Tibial artery (tissue), 4 donors: ENCODE measurements around the gene ZBTB18.

Experiments
- DNase-seq, 2 donors: peaks; one replicate each; pipeline ENCODE4 v3.0.0-alpha.2; 2019
- H3K27ac ChIP-seq, 2 donors: fragments of 200-600 bp; sonication (generic) in 1 of 2; 1 replicate in 1 of 2; 2 replicates in 1 of 2; pipeline ENCODE4 v1.5.1; 2018 to 2019; ENCODE audit warnings: mild to moderate bottlenecking in 1 of 2
- H3K27me3 ChIP-seq, 2 donors: fragments of 200-600 bp; sonication (generic) in 1 of 2; one replicate each; pipeline versions ENCODE4 v1.5.1 to v1.6.0; 2016 to 2019
- H3K36me3 ChIP-seq, 3 donors: fragments of 200-600 bp; sonication (generic) in 2 of 3; one replicate each; pipeline ENCODE4 v1.5.1; 2016 to 2019; ENCODE audit warnings: mild to moderate bottlenecking in 2 of 3
- H3K4me1 ChIP-seq, 4 donors: fragments of 200-600 bp; sonication (generic) in 2 of 4; 1 replicate in 3 of 4; 2 replicates in 1 of 4; pipeline ENCODE4 v1.5.1; 2016 to 2019
- H3K4me3 ChIP-seq, 2 donors: fragments of 200-600 bp; sonication (generic) in 1 of 2; 1 replicate in 1 of 2; 2 replicates in 1 of 2; pipeline ENCODE4 v1.5.1; 2018 to 2019; ENCODE audit warnings: mild to moderate bottlenecking in 2 of 2
- H3K9me3 ChIP-seq, 3 donors: fragments of 200-600 bp; sonication (generic) in 1 of 3; one replicate each; pipeline ENCODE4 v1.5.1; 2016 to 2019
- CTCF ChIP-seq, 2 experiments: fragments of 200-600 bp in 1 of 2; fragments of 450-650 bp in 1 of 2; IDR thresholded peaks; one replicate each; pipeline ENCODE4 v1.5.1; 2017 to 2019; ENCODE audit warnings: antibody characterized with exemption in 2 of 2, mild to moderate bottlenecking in 1 of 2, moderate library complexity in 1 of 2
- intact Hi-C: fragments of 100-400 bp; cut with DNase I; formaldehyde crosslinking; loops from one replicate; pipeline ENCODE4 v1.15.0; 2023; ENCODE audit warnings: low total_unique reads

Gene ZBTB18

GRCh38 chr1:244056577-244056976 is 5.5 kb downstream of the ZBTB18 start:
- H3K27ac ChIP-seq = peak overlapping the region in 1 of 2 donors; percentile 27
- H3K4me3 ChIP-seq = no peak overlapping the region
- peaks cover 0 to 33% (median 2%) of the 10 kb centered on the region in 4 donors for H3K4me1 ChIP-seq
- H3K9me3 ChIP-seq = no peaks in the 10 kb centered on the region
- peaks cover 7 to 23% (median 12%) of the 10 kb centered on the region in 3 donors for H3K36me3 ChIP-seq
- intact Hi-C loops = loop anchor here (10.0 kb wide), 1 partner anchor 218 kb away; no protein-coding TSS in a partner anchor
- TF ChIP-seq CTCF (IDR thresholded peaks at IDR 0.05) = no peak
- DNase-seq = no peak
- H3K27me3 ChIP-seq = no peaks in the 10 kb centered on the region

- H3K9me3 ChIP-seq = no peaks in the 10 kb centered on the region
- peaks cover 0 to 22% (median 0%) of the 10 kb centered on the region in 4 donors for H3K4me1 ChIP-seq
- intact Hi-C loops = loop anchor here (10.0 kb wide), 1 partner anchor 217 kb away; no protein-coding TSS in a partner anchor
- no peak for DNase-seq
- H3K27me3 ChIP-seq = no peaks in the 10 kb centered on the region
- no peak overlapping the region for H3K27ac ChIP-seq
- no peak for TF ChIP-seq CTCF (IDR thresholded peaks at IDR 0.05)
- H3K36me3 ChIP-seq = peaks cover 7 to 23% (median 12%) of the 10 kb centered on the region in 3 donors
- no peak overlapping the region for H3K4me3 ChIP-seq
These were observed 6.6 kb downstream of the ZBTB18 start for GRCh38 chr1:244057474-244058385.

GRCh38 chr1:244060117-244060516 is 9.0 kb downstream of the ZBTB18 start:
- Histone ChIP-seq H3K4me1 (peaks cover 0 to 16% (median 0%) of the 10 kb centered on the region in 4 donors), H3K4me3 (no peak overlapping the region), H3K27ac (no peak overlapping the region), H3K36me3 (peaks cover 0 to 9% (median 2%) of the 10 kb centered on the region in 3 donors), H3K9me3 (no peaks in the 10 kb centered on the region), H3K27me3 (no peaks in the 10 kb centered on the region)
- intact Hi-C loops = no loop called here
- no peak for DNase-seq
- TF ChIP-seq CTCF (IDR thresholded peaks at IDR 0.05) = no peak

- Histone ChIP-seq H3K36me3 (peaks cover 0 to 3% (median 0%) of the 10 kb centered on the region in 3 donors), H3K27me3 (no peaks in the 10 kb centered on the region), H3K4me1 (peaks cover 0 to 11% (median 0%) of the 10 kb centered on the region in 4 donors), H3K4me3 (no peak overlapping the region), H3K9me3 (no peaks in the 10 kb centered on the region), H3K27ac (no peak overlapping the region)
- no peak for DNase-seq
- intact Hi-C loops = no loop called here
- no peak for TF ChIP-seq CTCF (IDR thresholded peaks at IDR 0.05)
These were observed 9.6 kb downstream of the ZBTB18 start for GRCh38 chr1:244060686-244061085.

GRCh38 chr1:244062156-244062725 is 11.2 kb downstream of the ZBTB18 start:
- no peak for DNase-seq
- H3K36me3 ChIP-seq = no peaks in the 10 kb centered on the region
- no peaks in the 10 kb centered on the region for H3K27me3 ChIP-seq
- H3K4me3 ChIP-seq = no peak overlapping the region
- no peak for TF ChIP-seq CTCF (IDR thresholded peaks at IDR 0.05)
- no peaks in the 10 kb centered on the region for H3K9me3 ChIP-seq
- intact Hi-C loops = no loop called here
- peaks cover 0 to 5% (median 0%) of the 10 kb centered on the region in 4 donors for H3K4me1 ChIP-seq
- no peak overlapping the region for H3K27ac ChIP-seq
